Neutrophil (primary cell): ENCODE results near the gene RRAGD.

ENCODE experiments used
- H3K27ac ChIP-seq: fragments of 200-600 bp; sonication (generic); 2 replicates; pipeline ENCODE4 v1.5.1; 2016; ENCODE audit warnings: mild to moderate bottlenecking, moderate library complexity
- H3K27me3 ChIP-seq: fragments of 200-600 bp; sonication (generic); 2 replicates; pipeline ENCODE4 v1.6.0; 2016; ENCODE audit warnings: mild to moderate bottlenecking
- H3K36me3 ChIP-seq: fragments of 200-600 bp; sonication (generic); 2 replicates; pipeline ENCODE4 v1.5.1; 2017
- H3K4me1 ChIP-seq, 2 experiments: fragments of 200-600 bp in 1 of 2; sonication (generic) in 1 of 2; 1 replicate in 1 of 2; 2 replicates in 1 of 2; pipeline versions ENCODE4 v1.5.1 to v1.6.1; 2013 to 2016; ENCODE audit warnings: low read depth in 1 of 2, low read length in 1 of 2, mild to moderate bottlenecking in 1 of 2, moderate library complexity in 1 of 2; ENCODE audit not compliant: control insufficient read depth in 1 of 2, insufficient read depth in 1 of 2
- H3K4me3 ChIP-seq, 2 experiments: fragments of 200-600 bp in 1 of 2; sonication (generic) in 1 of 2; 1 replicate in 1 of 2; 2 replicates in 1 of 2; pipeline ENCODE4 v1.5.1; 2013 to 2016; ENCODE audit warnings: low read depth in 1 of 2, low read length in 1 of 2, mild to moderate bottlenecking in 1 of 2, moderate library complexity in 1 of 2
- H3K9me3 ChIP-seq: fragments of 200-600 bp; sonication (generic); 2 replicates; pipeline ENCODE4 v1.5.1; 2016
- CTCF ChIP-seq: fragments of 200-600 bp; sonication (generic); IDR thresholded peaks from 2 replicates; pipeline ENCODE4 v1.5.1; 2016; ENCODE audit warnings: antibody characterized with exemption

RRAGD gene

DNA sequence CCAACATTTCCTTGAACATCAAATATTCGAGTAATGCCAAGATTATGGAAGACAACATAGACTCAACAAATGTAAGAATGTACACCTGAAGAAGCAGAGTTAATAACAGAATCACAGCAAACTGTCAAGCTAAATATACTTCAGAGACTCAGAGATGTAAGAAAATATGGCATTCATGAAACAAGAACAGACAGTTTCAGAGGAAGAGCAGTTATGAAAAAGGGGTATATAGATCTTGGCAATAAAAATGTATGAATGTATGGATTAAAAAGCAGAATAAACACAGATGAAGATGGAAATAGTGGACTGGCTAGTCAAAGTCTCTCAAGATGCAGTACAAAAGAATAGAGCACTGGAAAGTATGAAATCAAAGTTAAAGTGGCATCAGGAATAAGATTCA is 18.4 kb downstream of the RRAGD start:
- Histone ChIP-seq H3K4me3 (no peak overlapping the region), H3K27me3 (no peaks in the 10 kb centered on the region), H3K36me3 (no peaks in the 10 kb centered on the region), H3K27ac (peak overlapping the region; percentile 59), H3K4me1 (peaks cover 29 to 62% of the 10 kb centered on the region in 2 experiments), H3K9me3 (no peaks in the 10 kb centered on the region)
- TF ChIP-seq CTCF, result no peak

- Histone ChIP-seq H3K4me1 (peaks cover 20 to 58% of the 10 kb centered on the region in 2 experiments), H3K27me3 (no peaks in the 10 kb centered on the region), H3K27ac (peak overlapping the region; percentile 59), H3K36me3 (no peaks in the 10 kb centered on the region), H3K9me3 (no peaks in the 10 kb centered on the region), H3K4me3 (no peak overlapping the region)
- TF ChIP-seq CTCF, result no peak
Measured at GRCh38 chr6:89392823-89393222, 19.2 kb downstream of the RRAGD start.

DNA sequence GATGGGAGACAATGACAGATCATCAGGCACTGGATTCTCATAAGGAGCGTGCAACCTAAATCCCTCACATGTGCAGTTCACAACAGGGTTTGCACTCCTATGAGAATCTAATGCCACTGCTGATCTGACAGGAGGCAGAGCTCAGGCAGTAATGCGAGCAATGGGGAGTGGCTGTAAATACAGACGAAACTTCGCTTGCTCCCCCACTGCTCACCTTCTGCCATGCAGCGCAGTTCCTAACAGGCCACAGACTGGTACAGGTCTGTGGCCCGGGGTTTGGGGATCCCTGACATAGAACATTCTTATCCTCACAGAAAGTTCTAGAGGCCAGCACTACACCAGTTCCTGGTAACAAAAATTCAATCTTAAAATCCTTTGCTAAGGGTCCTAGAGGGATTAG is 23.2 kb downstream of the RRAGD start:
- Histone ChIP-seq H3K27ac (peak overlapping the region; percentile 68), H3K4me1 (peaks cover 20 to 47% of the 10 kb centered on the region in 2 experiments), H3K9me3 (no peaks in the 10 kb centered on the region), H3K27me3 (no peaks in the 10 kb centered on the region), H3K36me3 (peaks cover 22% of the 10 kb centered on the region), H3K4me3 (no peak overlapping the region)
- no peak for TF ChIP-seq CTCF

- peak overlapping the region; percentile 9 for H3K27ac ChIP-seq
- H3K9me3 ChIP-seq, result no peaks in the 10 kb centered on the region
- H3K27me3 ChIP-seq, result no peaks in the 10 kb centered on the region
- no peak for TF ChIP-seq CTCF
- H3K36me3 ChIP-seq, result peaks cover 26% of the 10 kb centered on the region
- peaks cover 9 to 35% of the 10 kb centered on the region in 2 experiments for H3K4me1 ChIP-seq
- no peak overlapping the region for H3K4me3 ChIP-seq
Measured at GRCh38 chr6:89387516-89388201, 24.4 kb downstream of the RRAGD start.

DNA sequence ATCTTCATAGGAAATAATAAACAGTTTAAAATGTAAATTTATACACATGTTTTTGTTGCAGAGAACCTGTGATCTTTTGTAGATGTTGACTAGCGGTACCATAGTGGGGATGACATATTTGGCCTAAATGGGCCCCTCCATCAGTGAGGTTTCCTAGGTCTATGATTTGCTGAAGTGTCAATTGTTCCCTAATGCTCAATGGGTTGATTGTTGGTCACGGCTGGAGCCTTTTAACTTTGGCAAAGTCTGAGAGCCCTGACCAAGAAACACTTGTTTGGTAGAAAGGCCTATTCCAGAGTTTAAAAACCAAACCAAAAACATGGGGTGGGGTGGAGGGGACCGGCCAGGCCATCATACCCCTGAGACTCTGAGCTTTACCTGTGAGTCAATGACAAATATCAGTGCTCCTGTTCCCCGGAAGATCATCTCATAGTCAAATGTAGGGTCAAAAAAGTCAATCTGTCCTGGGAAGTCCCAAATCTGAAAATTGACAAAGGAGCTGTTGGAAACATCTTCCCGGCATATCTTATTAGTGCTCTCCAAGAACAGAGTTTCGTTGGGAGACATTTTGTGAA is 25.1 kb downstream of the RRAGD start:
- Histone ChIP-seq H3K4me1 (peaks cover 8 to 29% of the 10 kb centered on the region in 2 experiments), H3K36me3 (peaks cover 26% of the 10 kb centered on the region), H3K9me3 (no peaks in the 10 kb centered on the region)

More for the DNA sequence above, 25.1 kb downstream of the RRAGD start:
- TF ChIP-seq CTCF, result no peak
- no peak overlapping the region for H3K4me3 ChIP-seq
- peak overlapping the region; percentile 9 for H3K27ac ChIP-seq
- no peaks in the 10 kb centered on the region for H3K27me3 ChIP-seq
